HEK293 (cell line): ENCODE results near the gene RALGAPA2.

ENCODE experiments used
- CTCF ChIA-PET: fragments of 350-600 bp; formaldehyde crosslinking; extraction: SDS; loops from one replicate; lab custom pipeline; 2021; ENCODE audit warnings: antibody characterized with exemption; lab: Yijun Ruan, JAX
- POLR2A ChIA-PET: fragments of 300-600 bp; formaldehyde crosslinking; extraction: SDS; loops from one replicate; lab custom pipeline; 2020; ENCODE audit warnings: antibody characterized with exemption, inconsistent platforms; lab: Yijun Ruan, JAX
- H3K27ac ChIP-seq: fragments of 200-500 bp; sonication (Bioruptor generic); 2 replicates; pipeline ENCODE4 v1.5.1; 2014; ENCODE audit warnings: low read depth, low read length, control low read depth, inconsistent platforms; ENCODE audit errors: extremely low read depth
- H3K36me3 ChIP-seq, 2 experiments: fragments of 200-500 bp in 1 of 2; sonication (Bioruptor generic) in 1 of 2; 1 replicate in 1 of 2; 2 replicates in 1 of 2; pipeline ENCODE4 v1.5.1; 2014 to 2017; ENCODE audit warnings: inconsistent platforms in 2 of 2, low read length in 2 of 2; ENCODE audit not compliant: control insufficient read depth in 2 of 2, insufficient read depth in 1 of 2
- H3K4me1 ChIP-seq: fragments of 200-500 bp; sonication (Bioruptor generic); 2 replicates; pipeline ENCODE4 v1.5.1; 2014; ENCODE audit warnings: mild to moderate bottlenecking, low read length, inconsistent platforms; ENCODE audit not compliant: control insufficient read depth, insufficient read depth
- H3K4me3 ChIP-seq: 2 replicates; pipeline ENCODE4 v1.5.1; 2011; ENCODE audit warnings: low read depth, mild to moderate bottlenecking, control low read depth, low read length, moderate library complexity
- H3K9me3 ChIP-seq: fragments of 200-500 bp; sonication (Bioruptor generic); 2 replicates; pipeline ENCODE4 v1.5.1; 2014; ENCODE audit warnings: low read depth, low read length, inconsistent platforms; ENCODE audit not compliant: control insufficient read depth, insufficient read depth
- EGR2 ChIP-seq: fragments of 450-650 bp; formaldehyde crosslinking; IDR thresholded peaks from 2 replicates; pipeline ENCODE4 v1.5.1; 2016; ENCODE audit warnings: low read depth, missing biosample characterization, missing genetic modification characterization
- FEZF1 ChIP-seq: fragments of 450-650 bp; formaldehyde crosslinking; IDR thresholded peaks from 2 replicates; pipeline ENCODE4 v1.5.1; 2016; ENCODE audit warnings: missing biosample characterization, missing genetic modification characterization
- OVOL3 ChIP-seq: fragments of 450-650 bp; formaldehyde crosslinking; IDR thresholded peaks from 2 replicates; pipeline ENCODE4 v1.5.1; 2016; ENCODE audit warnings: missing biosample characterization, missing genetic modification characterization
- SP3 ChIP-seq: fragments of 450-650 bp; formaldehyde crosslinking; IDR thresholded peaks from 2 replicates; pipeline ENCODE4 v1.5.1; 2016; ENCODE audit warnings: missing biosample characterization, missing genetic modification characterization
- TCF7L2 ChIP-seq: IDR thresholded peaks from 2 replicates; pipeline ENCODE4 v1.6.1; 2011; ENCODE audit warnings: low read depth, mild to moderate bottlenecking, inconsistent platforms, low read length, moderate library complexity, borderline replicate concordance
- ZBTB17 ChIP-seq: fragments of 450-650 bp; formaldehyde crosslinking; IDR thresholded peaks from 2 replicates; pipeline ENCODE4 v1.5.1; 2016; ENCODE audit warnings: missing biosample characterization, missing genetic modification characterization
- ZBTB48 ChIP-seq: fragments of 450-650 bp; formaldehyde crosslinking; IDR thresholded peaks from 2 replicates; pipeline ENCODE4 v1.5.1; 2016; ENCODE audit warnings: missing biosample characterization, missing genetic modification characterization
- ZFP3 ChIP-seq: fragments of 450-650 bp; formaldehyde crosslinking; IDR thresholded peaks from 2 replicates; pipeline ENCODE4 v1.5.1; 2016; ENCODE audit warnings: low read depth, missing biosample characterization, missing genetic modification characterization
- ZNF19 ChIP-seq: fragments of 450-650 bp; formaldehyde crosslinking; IDR thresholded peaks from 2 replicates; pipeline ENCODE4; 2016; ENCODE audit warnings: missing biosample characterization, missing genetic modification characterization, low read depth
- ZNF292 ChIP-seq: fragments of 450-650 bp; formaldehyde crosslinking; IDR thresholded peaks from 2 replicates; pipeline ENCODE4 v1.5.1; 2016; ENCODE audit warnings: low read depth, missing biosample characterization, missing genetic modification characterization, borderline replicate concordance
- ZNF510 ChIP-seq: fragments of 450-650 bp; formaldehyde crosslinking; IDR thresholded peaks from 2 replicates; pipeline ENCODE4 v1.5.1; 2018; ENCODE audit warnings: mild to moderate bottlenecking, missing genetic modification characterization, missing biosample characterization; ENCODE audit not compliant: insufficient replicate concordance
- ZNF521 ChIP-seq: fragments of 450-650 bp; formaldehyde crosslinking; IDR thresholded peaks from 2 replicates; pipeline ENCODE4 v1.5.1; 2017; ENCODE audit warnings: missing biosample characterization, mild to moderate bottlenecking, missing genetic modification characterization
- ZNF549 ChIP-seq: fragments of 450-650 bp; IDR thresholded peaks from 2 replicates; pipeline ENCODE4 v1.5.1; 2018; ENCODE audit warnings: missing biosample characterization, missing genetic modification characterization, mild to moderate bottlenecking, inconsistent platforms, moderate library complexity
- ZNF596 ChIP-seq: fragments of 450-650 bp; IDR thresholded peaks from 2 replicates; pipeline ENCODE4 v1.5.0; 2018; ENCODE audit warnings: missing biosample characterization, mild to moderate bottlenecking, missing genetic modification characterization, moderate library complexity
- ZNF623 ChIP-seq: fragments of 450-650 bp; formaldehyde crosslinking; IDR thresholded peaks from 2 replicates; pipeline ENCODE4 v1.5.1; 2016; ENCODE audit warnings: missing biosample characterization, missing genetic modification characterization
- ZNF747 ChIP-seq: fragments of 450-650 bp; formaldehyde crosslinking; IDR thresholded peaks from 2 replicates; pipeline ENCODE4 v1.5.1; 2016; ENCODE audit warnings: missing biosample characterization, missing genetic modification characterization
- ZNF792 ChIP-seq: fragments of 450-650 bp; formaldehyde crosslinking; IDR thresholded peaks from 2 replicates; pipeline ENCODE4 v1.5.1; 2016; ENCODE audit warnings: missing biosample characterization, missing genetic modification characterization
- ZNF843 ChIP-seq: fragments of 450-650 bp; formaldehyde crosslinking; IDR thresholded peaks from 2 replicates; pipeline ENCODE4 v1.5.1; 2016; ENCODE audit warnings: missing biosample characterization, missing genetic modification characterization
- TF ChIP-seq, protein P1 (sequence below): fragments of 450-650 bp; IDR thresholded peaks from 2 replicates; pipeline ENCODE4 v1.5.1; 2018; ENCODE audit warnings: missing biosample characterization, mild to moderate bottlenecking, missing genetic modification characterization
- TF ChIP-seq, protein P2 (sequence below): fragments of 450-650 bp; formaldehyde crosslinking; IDR thresholded peaks from 2 replicates; pipeline ENCODE4; 2016; ENCODE audit warnings: missing biosample characterization, missing genetic modification characterization
- TF ChIP-seq, protein P3 (sequence below): fragments of 450-650 bp; formaldehyde crosslinking; IDR thresholded peaks from 2 replicates; pipeline ENCODE4 v1.5.1; 2017; ENCODE audit warnings: missing biosample characterization, missing genetic modification characterization
- TF ChIP-seq, protein P4 (sequence below): fragments of 450-650 bp; formaldehyde crosslinking; IDR thresholded peaks from 2 replicates; pipeline ENCODE4 v1.5.1; 2017; ENCODE audit warnings: missing biosample characterization, mild to moderate bottlenecking, missing genetic modification characterization, moderate library complexity
- TF ChIP-seq, protein P5 (sequence below): fragments of 450-650 bp; formaldehyde crosslinking; IDR thresholded peaks from 2 replicates; pipeline ENCODE4 v1.5.1; 2016; ENCODE audit warnings: missing biosample characterization, missing genetic modification characterization

RALGAPA2 gene

GRCh38 chr20:20443504-20443903, 268.9 kb downstream of the RALGAPA2 start (continued):
- TF ChIP-seq, protein P1, sequence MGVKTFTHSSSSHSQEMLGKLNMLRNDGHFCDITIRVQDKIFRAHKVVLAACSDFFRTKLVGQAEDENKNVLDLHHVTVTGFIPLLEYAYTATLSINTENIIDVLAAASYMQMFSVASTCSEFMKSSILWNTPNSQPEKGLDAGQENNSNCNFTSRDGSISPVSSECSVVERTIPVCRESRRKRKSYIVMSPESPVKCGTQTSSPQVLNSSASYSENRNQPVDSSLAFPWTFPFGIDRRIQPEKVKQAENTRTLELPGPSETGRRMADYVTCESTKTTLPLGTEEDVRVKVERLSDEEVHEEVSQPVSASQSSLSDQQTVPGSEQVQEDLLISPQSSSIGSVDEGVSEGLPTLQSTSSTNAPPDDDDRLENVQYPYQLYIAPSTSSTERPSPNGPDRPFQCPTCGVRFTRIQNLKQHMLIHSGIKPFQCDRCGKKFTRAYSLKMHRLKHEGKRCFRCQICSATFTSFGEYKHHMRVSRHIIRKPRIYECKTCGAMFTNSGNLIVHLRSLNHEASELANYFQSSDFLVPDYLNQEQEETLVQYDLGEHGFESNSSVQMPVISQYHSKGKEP: no peak
- TF ChIP-seq ZNF792 (no peak), EGR2 (tag by site-specific recombination) (no peak)
- TF ChIP-seq, protein P2, sequence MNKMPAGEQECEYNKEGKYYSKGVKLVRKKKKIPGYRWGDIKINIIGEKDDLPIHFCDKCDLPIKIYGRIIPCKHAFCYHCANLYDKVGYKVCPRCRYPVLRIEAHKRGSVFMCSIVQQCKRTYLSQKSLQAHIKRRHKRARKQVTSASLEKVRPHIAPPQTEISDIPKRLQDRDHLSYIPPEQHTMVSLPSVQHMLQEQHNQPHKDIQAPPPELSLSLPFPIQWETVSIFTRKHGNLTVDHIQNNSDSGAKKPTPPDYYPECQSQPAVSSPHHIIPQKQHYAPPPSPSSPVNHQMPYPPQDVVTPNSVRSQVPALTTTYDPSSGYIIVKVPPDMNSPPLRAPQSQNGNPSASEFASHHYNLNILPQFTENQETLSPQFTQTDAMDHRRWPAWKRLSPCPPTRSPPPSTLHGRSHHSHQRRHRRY (tag by site-specific recombination): no peak

GRCh38 chr20:20442466-20442865, 270.0 kb downstream of the RALGAPA2 start:
- CTCF ChIA-PET: no interaction called here
- H3K36me3 ChIP-seq: no peaks in the 10 kb centered on the region
- no peak overlapping the region for H3K27ac ChIP-seq
- no peaks in the 10 kb centered on the region; the same call in 1 of the 2 replicates for H3K4me1 ChIP-seq
- H3K9me3 ChIP-seq: no peaks in the 10 kb centered on the region
- TF ChIP-seq ZNF549 (tag by site-specific recombination): no peak
- no peak for TF ChIP-seq ZNF521 (tag by site-specific recombination)
- TF ChIP-seq SP3: no peak
- no peak for TF ChIP-seq ZNF19 (tag by site-specific recombination)
- no peak for TF ChIP-seq ZNF747 (tag by site-specific recombination)
- no peak for TF ChIP-seq ZBTB17 (tag by site-specific recombination)
- no peak for TF ChIP-seq ZNF843 (tag by site-specific recombination)
- no peak for TF ChIP-seq ZNF596 (tag by site-specific recombination)
- TF ChIP-seq ZNF623 (tag by site-specific recombination): no peak
- TF ChIP-seq ZNF292 (tag by site-specific recombination): no peak
- no peak for TF ChIP-seq OVOL3 (tag by site-specific recombination)
- no peak for TF ChIP-seq ZBTB48
- TF ChIP-seq, protein P3, sequence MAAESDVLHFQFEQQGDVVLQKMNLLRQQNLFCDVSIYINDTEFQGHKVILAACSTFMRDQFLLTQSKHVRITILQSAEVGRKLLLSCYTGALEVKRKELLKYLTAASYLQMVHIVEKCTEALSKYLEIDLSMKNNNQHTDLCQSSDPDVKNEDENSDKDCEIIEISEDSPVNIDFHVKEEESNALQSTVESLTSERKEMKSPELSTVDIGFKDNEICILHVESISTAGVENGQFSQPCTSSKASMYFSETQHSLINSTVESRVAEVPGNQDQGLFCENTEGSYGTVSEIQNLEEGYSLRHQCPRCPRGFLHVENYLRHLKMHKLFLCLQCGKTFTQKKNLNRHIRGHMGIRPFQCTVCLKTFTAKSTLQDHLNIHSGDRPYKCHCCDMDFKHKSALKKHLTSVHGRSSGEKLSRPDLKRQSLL (tag by site-specific recombination): no peak
- no peak for TF ChIP-seq TCF7L2
- TF ChIP-seq EGR2 (tag by site-specific recombination): no peak
- TF ChIP-seq ZFP3 (tag by site-specific recombination): no peak
- no peak for TF ChIP-seq FEZF1 (tag by site-specific recombination)
- TF ChIP-seq, protein P4, sequence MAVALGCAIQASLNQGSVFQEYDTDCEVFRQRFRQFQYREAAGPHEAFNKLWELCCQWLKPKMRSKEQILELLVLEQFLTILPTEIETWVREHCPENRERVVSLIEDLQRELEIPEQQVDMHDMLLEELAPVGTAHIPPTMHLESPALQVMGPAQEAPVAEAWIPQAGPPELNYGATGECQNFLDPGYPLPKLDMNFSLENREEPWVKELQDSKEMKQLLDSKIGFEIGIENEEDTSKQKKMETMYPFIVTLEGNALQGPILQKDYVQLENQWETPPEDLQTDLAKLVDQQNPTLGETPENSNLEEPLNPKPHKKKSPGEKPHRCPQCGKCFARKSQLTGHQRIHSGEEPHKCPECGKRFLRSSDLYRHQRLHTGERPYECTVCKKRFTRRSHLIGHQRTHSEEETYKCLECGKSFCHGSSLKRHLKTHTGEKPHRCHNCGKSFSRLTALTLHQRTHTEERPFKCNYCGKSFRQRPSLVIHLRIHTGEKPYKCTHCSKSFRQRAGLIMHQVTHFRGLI (tag by site-specific recombination): no peak
- TF ChIP-seq, protein P5, sequence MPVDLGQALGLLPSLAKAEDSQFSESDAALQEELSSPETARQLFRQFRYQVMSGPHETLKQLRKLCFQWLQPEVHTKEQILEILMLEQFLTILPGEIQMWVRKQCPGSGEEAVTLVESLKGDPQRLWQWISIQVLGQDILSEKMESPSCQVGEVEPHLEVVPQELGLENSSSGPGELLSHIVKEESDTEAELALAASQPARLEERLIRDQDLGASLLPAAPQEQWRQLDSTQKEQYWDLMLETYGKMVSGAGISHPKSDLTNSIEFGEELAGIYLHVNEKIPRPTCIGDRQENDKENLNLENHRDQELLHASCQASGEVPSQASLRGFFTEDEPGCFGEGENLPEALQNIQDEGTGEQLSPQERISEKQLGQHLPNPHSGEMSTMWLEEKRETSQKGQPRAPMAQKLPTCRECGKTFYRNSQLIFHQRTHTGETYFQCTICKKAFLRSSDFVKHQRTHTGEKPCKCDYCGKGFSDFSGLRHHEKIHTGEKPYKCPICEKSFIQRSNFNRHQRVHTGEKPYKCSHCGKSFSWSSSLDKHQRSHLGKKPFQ (tag by site-specific recombination): no peak
- TF ChIP-seq ZNF510 (tag by site-specific recombination): no peak
- H3K4me3 ChIP-seq: no peak overlapping the region
- POLR2A ChIA-PET: no interaction called here
